Measurements from ENCODE around the gene GOLGA6A.

GOLGA6A gene

GRCh38 chr15:74035121-74036017 lies 47.0 kb downstream of the GOLGA6A start:
- no peak for DNase-seq

DNA sequence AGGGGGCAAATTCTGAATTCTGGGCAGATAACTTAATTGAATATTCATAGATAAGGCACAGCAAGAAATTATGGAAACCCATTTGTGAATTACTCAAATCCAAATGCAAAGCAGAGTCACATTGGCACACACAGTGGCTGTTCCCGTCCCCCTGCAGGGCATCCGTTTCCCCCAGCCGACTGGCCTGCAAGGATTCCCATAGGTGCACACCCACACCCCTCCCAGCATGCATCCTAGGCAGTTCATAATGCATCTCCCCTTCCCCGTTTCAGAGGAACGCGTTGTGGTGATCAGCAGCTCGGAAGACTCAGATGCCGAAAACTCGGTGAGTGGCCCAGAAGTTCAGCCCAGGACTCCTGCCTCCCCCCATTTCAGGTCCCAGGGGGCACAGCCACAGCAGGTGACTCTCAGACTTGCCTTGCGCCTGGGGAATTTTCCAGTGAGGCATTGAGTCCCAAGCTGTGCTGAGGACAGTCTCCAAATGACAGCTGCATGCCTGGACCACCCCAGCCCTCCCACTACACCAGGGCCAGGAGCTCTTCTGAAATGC lies 48.1 kb downstream of the GOLGA6A start:
- DNase-seq, result no peak

DNA sequence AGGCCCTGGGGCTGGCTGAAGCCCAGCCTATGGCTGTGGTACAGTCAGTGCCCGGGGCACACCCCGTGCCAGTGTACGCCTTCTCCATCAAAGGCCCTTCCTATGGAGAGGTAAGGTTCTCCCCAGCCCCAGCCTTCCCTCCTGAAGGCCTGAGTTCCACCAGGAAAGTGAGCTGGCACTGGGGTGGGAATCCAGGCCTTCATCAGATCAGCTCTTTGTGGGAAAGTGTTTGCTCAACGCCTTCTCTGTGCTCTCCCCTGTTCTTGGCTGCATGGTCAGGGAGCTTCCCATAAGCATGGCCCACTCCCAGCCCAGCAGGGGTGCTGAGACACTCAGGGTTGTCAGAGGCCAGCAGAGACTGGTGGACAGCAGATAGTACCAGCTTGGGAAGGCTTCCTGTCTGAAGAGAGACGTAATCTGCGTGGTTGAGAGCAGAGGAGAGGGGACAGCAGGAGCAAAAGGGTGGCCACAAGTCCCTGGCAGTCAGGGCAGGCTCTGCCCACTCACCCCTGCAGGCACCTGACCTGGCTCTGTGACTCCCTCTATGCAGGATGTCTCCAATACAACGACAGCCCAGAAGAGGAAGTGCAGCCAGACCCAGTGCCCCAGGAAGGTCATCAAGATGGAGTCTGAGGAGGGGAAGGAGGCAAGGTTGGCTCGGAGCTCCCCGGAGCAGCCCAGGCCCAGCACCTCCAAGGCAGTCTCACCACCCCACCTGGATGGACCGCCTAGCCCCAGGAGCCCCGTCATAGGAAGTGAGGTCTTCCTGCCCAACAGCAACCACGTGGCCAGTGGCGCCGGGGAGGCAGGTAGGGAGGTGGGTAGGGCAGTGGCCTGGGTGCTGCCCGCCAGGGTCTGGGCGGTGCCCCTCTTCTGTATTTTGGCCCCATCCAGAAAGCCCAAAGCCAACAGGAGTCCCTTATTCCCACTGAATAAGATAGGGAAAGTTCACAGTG lies 49.5 kb downstream of the GOLGA6A start:
- DNase-seq, result no peak

DNA sequence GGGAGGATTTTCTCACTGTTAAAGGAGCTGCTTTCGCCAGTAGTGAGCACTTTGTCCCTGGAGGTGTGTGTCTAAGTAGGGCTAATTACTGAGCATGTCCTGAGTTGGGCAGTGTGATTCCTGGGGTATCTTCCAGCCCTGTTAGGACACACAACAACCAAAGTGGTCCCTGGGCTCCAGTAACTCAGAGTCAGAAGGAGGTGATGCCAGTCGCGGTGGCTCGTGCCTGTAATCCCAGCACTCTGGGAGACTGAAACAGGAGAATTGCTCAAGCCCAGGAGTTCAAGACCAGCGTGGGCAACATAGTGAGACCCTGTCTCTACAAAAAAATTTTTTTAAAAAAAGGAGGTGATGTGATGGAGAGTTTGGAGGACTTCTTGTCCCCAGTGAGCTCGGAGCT lies 50.3 kb downstream of the GOLGA6A start:
- DNase-seq, result no peak

DNA sequence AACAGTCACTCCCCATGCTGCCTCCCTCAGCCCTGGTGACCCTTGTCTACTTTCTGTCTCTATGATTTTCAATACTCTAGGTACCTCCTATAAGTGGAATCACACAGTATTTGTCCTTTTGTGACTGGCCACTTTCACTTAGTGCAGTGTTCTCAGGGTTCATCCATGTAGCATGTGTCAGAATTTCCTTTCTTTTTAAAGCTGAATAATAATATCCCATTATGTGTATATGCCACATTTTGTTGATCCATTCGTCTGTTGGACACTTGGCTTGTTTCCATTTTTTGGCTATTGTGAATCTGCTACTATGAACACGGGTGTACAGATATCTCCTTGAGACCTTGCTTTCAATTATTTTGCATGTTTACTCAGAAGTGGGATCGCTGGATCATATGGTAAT lies 53.7 kb downstream of the GOLGA6A start:
- DNase-seq, result no peak

- DNase-seq, result no peak
These were observed 54.7 kb downstream of the GOLGA6A start for GRCh38 chr15:74027688-74028087.

- DNase-seq, result no peak
These were observed 56.9 kb downstream of the GOLGA6A start for GRCh38 chr15:74025436-74025835.

DNA sequence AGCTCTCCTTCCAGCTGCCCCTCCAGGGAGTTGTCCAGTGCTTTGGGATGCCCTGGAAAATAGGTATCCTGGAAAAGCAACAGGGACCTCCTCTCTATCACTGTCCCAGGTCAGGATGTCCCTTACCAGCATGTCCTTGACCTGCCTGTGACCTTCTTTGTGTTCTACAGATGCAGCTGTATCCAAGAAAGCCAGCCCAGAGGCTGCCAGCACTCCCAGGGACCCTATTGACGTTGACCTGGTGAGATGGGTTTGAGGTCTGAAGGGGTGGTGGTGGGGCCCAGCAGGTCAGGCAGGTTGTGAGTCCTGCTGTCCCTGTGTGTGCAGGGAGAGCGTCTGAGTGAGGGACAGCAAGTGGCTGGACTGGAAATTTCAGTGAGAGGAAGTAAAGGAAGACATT lies 57.7 kb downstream of the GOLGA6A start:
- no peak for DNase-seq

GRCh38 chr15:74022706-74023470 lies 59.5 kb downstream of the GOLGA6A start:
- DNase-seq, result no peak

Data from RPMI8226 (cell line).